Measurements from ENCODE around the gene FBXW5.

The FBXW5 gene

GRCh38 chr9:136943291-136944211, 987 bp downstream of the FBXW5 start:
- Mint-ChIP-seq H3K36me3 (peaks cover 14% of the 10 kb centered on the region), H3K4me1 (peaks cover 2% of the 10 kb centered on the region), H3K4me3 (peak overlapping the region; percentile 84), H3K27me3 (no peaks in the 10 kb centered on the region), H3K9me3 (no peaks in the 10 kb centered on the region), H3K27ac (peak overlapping the region; percentile 62)
- DNase-seq (ENCODE audit: low spot score in 2 of 2): peak in 1 of 2 donors; percentile 41
- peak; percentile 4 for ATAC-seq (ENCODE audit: low read depth)

GRCh38 chr9:136942881-136943230, 1.7 kb downstream of the FBXW5 start:
- Mint-ChIP-seq H3K27me3 (no peaks in the 10 kb centered on the region), H3K36me3 (peaks cover 14% of the 10 kb centered on the region), H3K4me1 (peaks cover 2% of the 10 kb centered on the region), H3K27ac (no peak overlapping the region), H3K4me3 (peak overlapping the region; percentile 53), H3K9me3 (no peaks in the 10 kb centered on the region)
- no peak for DNase-seq (ENCODE audit: low spot score in 2 of 2)
- ATAC-seq (ENCODE audit: low read depth): no peak

GRCh38 chr9:136942112-136942880, 2.2 kb downstream of the FBXW5 start:
- no peak overlapping the region for H3K27ac Mint-ChIP-seq
- H3K9me3 Mint-ChIP-seq: no peaks in the 10 kb centered on the region
- H3K36me3 Mint-ChIP-seq: peaks cover 14% of the 10 kb centered on the region
- peaks cover 2% of the 10 kb centered on the region for H3K4me1 Mint-ChIP-seq
- ATAC-seq (ENCODE audit: low read depth) (no peak), DNase-seq (ENCODE audit: low spot score in 2 of 2) (no peak)
- no peaks in the 10 kb centered on the region for H3K27me3 Mint-ChIP-seq
- peak overlapping the region; percentile 53 for H3K4me3 Mint-ChIP-seq

- H3K4me1 Mint-ChIP-seq: peaks cover 2% of the 10 kb centered on the region
- DNase-seq (ENCODE audit: low spot score in 2 of 2) (no peak), ATAC-seq (ENCODE audit: low read depth) (no peak)
- H3K9me3 Mint-ChIP-seq: no peaks in the 10 kb centered on the region
- H3K36me3 Mint-ChIP-seq: peaks cover 14% of the 10 kb centered on the region
- no peaks in the 10 kb centered on the region for H3K27me3 Mint-ChIP-seq
- no peak overlapping the region for H3K4me3 Mint-ChIP-seq
- H3K27ac Mint-ChIP-seq: no peak overlapping the region
Measured at GRCh38 chr9:136941231-136942111, 3.1 kb downstream of the FBXW5 start.

- Mint-ChIP-seq H3K27ac (no peak overlapping the region), H3K36me3 (peaks cover 14% of the 10 kb centered on the region), H3K4me1 (peaks cover 2% of the 10 kb centered on the region), H3K27me3 (no peaks in the 10 kb centered on the region), H3K9me3 (no peaks in the 10 kb centered on the region), H3K4me3 (no peak overlapping the region)
- ATAC-seq (ENCODE audit: low read depth) (no peak), DNase-seq (ENCODE audit: low spot score in 2 of 2) (no peak)
Measured at GRCh38 chr9:136940526-136941230, 3.9 kb downstream of the FBXW5 start.

- Mint-ChIP-seq H3K36me3 (peaks cover 14% of the 10 kb centered on the region), H3K4me1 (peaks cover 2% of the 10 kb centered on the region), H3K9me3 (no peaks in the 10 kb centered on the region), H3K27ac (no peak overlapping the region), H3K4me3 (no peak overlapping the region), H3K27me3 (no peaks in the 10 kb centered on the region)
- no peak for DNase-seq (ENCODE audit: low spot score in 2 of 2)
- ATAC-seq (ENCODE audit: low read depth): no peak
Measured at GRCh38 chr9:136939996-136940525, 4.5 kb downstream of the FBXW5 start.

- ATAC-seq (ENCODE audit: low read depth): no peak
- no peaks in the 10 kb centered on the region for H3K9me3 Mint-ChIP-seq
- H3K27ac Mint-ChIP-seq: no peak overlapping the region
- H3K36me3 Mint-ChIP-seq: peaks cover 14% of the 10 kb centered on the region
- DNase-seq (ENCODE audit: low spot score in 2 of 2): no peak
- H3K4me1 Mint-ChIP-seq: no peaks in the 10 kb centered on the region
- H3K27me3 Mint-ChIP-seq: no peaks in the 10 kb centered on the region
- H3K4me3 Mint-ChIP-seq: no peak overlapping the region
Measured at GRCh38 chr9:136939431-136939995, 5.0 kb downstream of the FBXW5 start.

GRCh38 chr9:136937186-136938001, 7.1 kb downstream of the FBXW5 start:
- no peak for ATAC-seq (ENCODE audit: low read depth)
- H3K27ac Mint-ChIP-seq: no peak overlapping the region

GRCh38 chr9:136936645-136937170, 7.8 kb downstream of the FBXW5 start:
- ATAC-seq (ENCODE audit: low read depth): no peak
- no peak overlapping the region for H3K27ac Mint-ChIP-seq
- no peak overlapping the region for H3K4me3 Mint-ChIP-seq
- DNase-seq (ENCODE audit: low spot score in 2 of 2): no peak
- H3K9me3 Mint-ChIP-seq: no peaks in the 10 kb centered on the region
- no peaks in the 10 kb centered on the region for H3K27me3 Mint-ChIP-seq
- H3K4me1 Mint-ChIP-seq: no peaks in the 10 kb centered on the region
- peaks cover 9% of the 10 kb centered on the region for H3K36me3 Mint-ChIP-seq

More at GRCh38 chr9:136937186-136938001, 7.1 kb downstream of the FBXW5 start:
- Mint-ChIP-seq H3K36me3 (peaks cover 13% of the 10 kb centered on the region), H3K4me1 (no peaks in the 10 kb centered on the region), H3K9me3 (no peaks in the 10 kb centered on the region), H3K4me3 (no peak overlapping the region), H3K27me3 (no peaks in the 10 kb centered on the region)
- DNase-seq (ENCODE audit: low spot score in 2 of 2): no peak

GRCh38 chr9:136935651-136936050, 8.9 kb downstream of the FBXW5 start:
- ATAC-seq (ENCODE audit: low read depth) (no peak), DNase-seq (ENCODE audit: low spot score in 2 of 2) (no peak)
- no peak overlapping the region for H3K4me3 Mint-ChIP-seq
- H3K27me3 Mint-ChIP-seq: no peaks in the 10 kb centered on the region
- H3K4me1 Mint-ChIP-seq: no peaks in the 10 kb centered on the region
- no peaks in the 10 kb centered on the region for H3K9me3 Mint-ChIP-seq
- no peak overlapping the region for H3K27ac Mint-ChIP-seq
- peaks cover 6% of the 10 kb centered on the region for H3K36me3 Mint-ChIP-seq

- Mint-ChIP-seq H3K4me1 (no peaks in the 10 kb centered on the region), H3K9me3 (no peaks in the 10 kb centered on the region), H3K27me3 (no peaks in the 10 kb centered on the region), H3K27ac (no peak overlapping the region), H3K4me3 (no peak overlapping the region), H3K36me3 (peaks cover 3% of the 10 kb centered on the region)
- ATAC-seq (ENCODE audit: low read depth) (no peak), DNase-seq (ENCODE audit: low spot score in 2 of 2) (no peak)
Measured at GRCh38 chr9:136934277-136934676, 10.3 kb downstream of the FBXW5 start.

- DNase-seq (ENCODE audit: low spot score in 2 of 2) (no peak), ATAC-seq (ENCODE audit: low read depth) (no peak)
- Mint-ChIP-seq H3K4me3 (no peak overlapping the region), H3K9me3 (no peaks in the 10 kb centered on the region), H3K27me3 (no peaks in the 10 kb centered on the region), H3K27ac (peak overlapping the region; percentile 49), H3K36me3 (peaks cover 2% of the 10 kb centered on the region), H3K4me1 (peaks cover 3% of the 10 kb centered on the region)
Measured at GRCh38 chr9:136931611-136932130, 12.9 kb downstream of the FBXW5 start.

All from memory B cell (primary cell).